AG08396 (cell line): Measurements from ENCODE around the gene GADL1.
A peak's percentile ranks its signal among the peaks of the same experiment; 100 is the strongest.

Experiments used
- DNase-seq: peaks from one replicate; pipeline ENCODE4 v3.0.0; 2012; ENCODE audit warnings: low spot score, mixed read lengths

The GADL1 gene

GRCh38 chr3:30693470-30694120 lies 200.9 kb downstream of the GADL1 start:
- peak; percentile 62 for DNase-seq

- no peak for DNase-seq
Measured at GRCh38 chr3:30692498-30693130, 201.8 kb downstream of the GADL1 start.

GRCh38 chr3:30691944-30692343 lies 202.5 kb downstream of the GADL1 start:
- no peak for DNase-seq

- DNase-seq = no peak
Measured at GRCh38 chr3:30691249-30691880, 203.1 kb downstream of the GADL1 start.

- DNase-seq = no peak
Measured at GRCh38 chr3:30690199-30690598, 204.3 kb downstream of the GADL1 start.

- DNase-seq = peak; percentile 23
Measured at GRCh38 chr3:30688776-30689641, 205.5 kb downstream of the GADL1 start.

GRCh38 chr3:30687930-30688570 lies 206.4 kb downstream of the GADL1 start:
- DNase-seq = no peak

GRCh38 chr3:30686799-30687198 lies 207.7 kb downstream of the GADL1 start:
- DNase-seq = no peak

GRCh38 chr3:30686176-30686575 lies 208.3 kb downstream of the GADL1 start:
- DNase-seq = no peak

- no peak for DNase-seq
Measured at GRCh38 chr3:30685267-30685667, 209.2 kb downstream of the GADL1 start.

- no peak for DNase-seq
Measured at GRCh38 chr3:30684356-30684755, 210.1 kb downstream of the GADL1 start.

- DNase-seq = no peak
Measured at GRCh38 chr3:30683769-30684168, 210.7 kb downstream of the GADL1 start.

GRCh38 chr3:30682434-30683155 lies 211.9 kb downstream of the GADL1 start:
- no peak for DNase-seq

- no peak for DNase-seq
Measured at GRCh38 chr3:30681649-30682211, 212.7 kb downstream of the GADL1 start.

GRCh38 chr3:30680789-30681648 lies 213.4 kb downstream of the GADL1 start:
- DNase-seq = no peak

GRCh38 chr3:30679045-30679444 lies 215.4 kb downstream of the GADL1 start:
- DNase-seq = no peak

- DNase-seq = no peak
Measured at GRCh38 chr3:30677347-30677685, 217.1 kb downstream of the GADL1 start.

GRCh38 chr3:30676424-30677346 lies 217.8 kb downstream of the GADL1 start:
- no peak for DNase-seq
